GM23338 (cell line): ENCODE results near the gene CNKSR1. TPM values are rescaled to one million over a fixed set of nuclear protein-coding genes. Genes with fewer than 3 reads are reported as not detected.

Experiments
- ATAC-seq: fragments of 200-7000 bp; cut with Tn5 transposase; 3 replicates; pipeline ENCODE4 v1.9.1; 2020
- DNase-seq: peaks from one replicate; pipeline ENCODE4 v3.0.0-alpha.2; 2015; ENCODE audit warnings: low spot score
- H2AFZ ChIP-seq: fragments of 200-600 bp; sonication (generic); 2 replicates; pipeline ENCODE4 v1.8.0; 2016; ENCODE audit warnings: antibody characterized with exemption, mild to moderate bottlenecking, moderate library complexity
- H3F3A ChIP-seq: fragments of 200-600 bp; sonication (generic); replicated peaks from 2 replicates; pipeline ENCODE4 v1.8.0; 2017; ENCODE audit warnings: antibody characterized with exemption, mixed run types, low read depth
- H3K27ac ChIP-seq: fragments of 200-600 bp; sonication (generic); 2 replicates; pipeline ENCODE4 v1.6.1; 2016; ENCODE audit warnings: low read depth
- H3K27me3 ChIP-seq: fragments of 200-600 bp; sonication (generic); 2 replicates; pipeline ENCODE4 v1.8.0; 2016; ENCODE audit warnings: mild to moderate bottlenecking, mixed run types, moderate library complexity; ENCODE audit not compliant: insufficient read depth
- H3K36me3 ChIP-seq: fragments of 200-600 bp; sonication (generic); 2 replicates; pipeline ENCODE4 v1.8.0; 2016; ENCODE audit warnings: mild to moderate bottlenecking; ENCODE audit not compliant: insufficient read depth
- H3K4me1 ChIP-seq: fragments of 200-600 bp; sonication (generic); 2 replicates; pipeline ENCODE4 v1.8.0; 2016; ENCODE audit warnings: mild to moderate bottlenecking, moderate library complexity; ENCODE audit not compliant: insufficient read depth
- H3K4me2 ChIP-seq: fragments of 200-600 bp; sonication (generic); 2 replicates; pipeline ENCODE4 v1.7.1; 2017; ENCODE audit warnings: mixed run types
- H3K4me3 ChIP-seq: fragments of 200-600 bp; sonication (generic); 2 replicates; pipeline ENCODE4 v1.6.1; 2016; ENCODE audit warnings: mixed run types
- H3K79me2 ChIP-seq: fragments of 200-600 bp; sonication (generic); replicated peaks from 2 replicates; pipeline ENCODE4 v1.8.0; 2017; ENCODE audit warnings: mild to moderate bottlenecking; ENCODE audit not compliant: insufficient read depth
- H3K9me2 ChIP-seq: fragments of 200-600 bp; sonication (generic); 2 replicates; pipeline ENCODE4 v1.8.0; 2017; ENCODE audit not compliant: insufficient read depth
- H4K20me1 ChIP-seq: fragments of 200-600 bp; sonication (generic); replicated peaks from 2 replicates; pipeline ENCODE4 v1.8.0; 2017; ENCODE audit warnings: mild to moderate bottlenecking; ENCODE audit not compliant: insufficient read depth
- H3K27ac Mint-ChIP-seq: 2 replicates; pipeline ENCODE4 v1.8.0; 2020; ENCODE audit warnings: inconsistent platforms, mild to moderate bottlenecking, moderate library complexity, mixed read lengths
- H3K27me3 Mint-ChIP-seq: 3 replicates; pipeline ENCODE4 v1.8.0; 2022; ENCODE audit warnings: low read depth, mild to moderate bottlenecking, moderate library complexity, mixed read lengths, inconsistent platforms; ENCODE audit not compliant: insufficient read depth, poor library complexity
- H3K36me3 Mint-ChIP-seq: 3 replicates; pipeline ENCODE4 v1.8.0; 2021; ENCODE audit warnings: low read depth, mild to moderate bottlenecking, inconsistent platforms, moderate library complexity, mixed read lengths
- H3K4me1 Mint-ChIP-seq: 3 replicates; pipeline ENCODE4 v1.8.0; 2020; ENCODE audit warnings: mild to moderate bottlenecking, inconsistent platforms, mixed read lengths
- H3K4me3 Mint-ChIP-seq: 3 replicates; pipeline ENCODE4 v1.8.0; 2021; ENCODE audit warnings: moderate library complexity, mild to moderate bottlenecking, inconsistent platforms, mixed read lengths
- H3K9me3 Mint-ChIP-seq: 3 replicates; pipeline ENCODE4 v1.8.0; 2020; ENCODE audit warnings: moderate library complexity, mild to moderate bottlenecking, inconsistent platforms, mixed read lengths
- CREB1 ChIP-seq: fragments of 250-450 bp; sonication (Bioruptor Pico); IDR thresholded peaks from 2 replicates; pipeline ENCODE4 v1.5.0; 2020; ENCODE audit warnings: low read depth, mild to moderate bottlenecking, moderate library complexity
- EZH2 ChIP-seq: fragments of 200-600 bp; sonication (generic); IDR thresholded peaks from one replicate; pipeline ENCODE4 v1.8.0; 2017; ENCODE audit warnings: antibody characterized with exemption, mild to moderate bottlenecking, low read depth; ENCODE audit not compliant: unreplicated experiment
- JUNB ChIP-seq: IDR thresholded peaks from one replicate; pipeline ENCODE4 v1.6.1; 2016; ENCODE audit warnings: antibody characterized with exemption; ENCODE audit not compliant: unreplicated experiment
- NANOG ChIP-seq: IDR thresholded peaks from 2 replicates; pipeline ENCODE4 v1.6.1; 2016; ENCODE audit warnings: antibody characterized with exemption, borderline replicate concordance
- POLR2AphosphoS5 ChIP-seq: IDR thresholded peaks from 2 replicates; pipeline ENCODE4 v1.6.1; 2016; ENCODE audit warnings: antibody characterized with exemption, low read depth
- STAT1 ChIP-seq: IDR thresholded peaks from one replicate; pipeline ENCODE4 v1.6.1; 2016; ENCODE audit warnings: antibody characterized with exemption; ENCODE audit not compliant: unreplicated experiment
- ZNF114 ChIP-seq: fragments of 250-450 bp; sonication (Bioruptor Pico); IDR thresholded peaks from 2 replicates; pipeline ENCODE4 v1.5.0; 2020; ENCODE audit warnings: mild to moderate bottlenecking, moderate library complexity
- ZNF331 ChIP-seq: fragments of 250-450 bp; sonication (Bioruptor Pico); IDR thresholded peaks from 2 replicates; pipeline ENCODE4 v1.5.0; 2020; ENCODE audit warnings: low read depth, mild to moderate bottlenecking, moderate library complexity
- ZNF462 ChIP-seq: fragments of 250-450 bp; sonication (Bioruptor Pico); IDR thresholded peaks from 2 replicates; pipeline ENCODE4 v1.5.0; 2020; ENCODE audit warnings: mild to moderate bottlenecking, moderate library complexity
- polyA plus RNA-seq: library from polyadenylated mRNA; unstranded; fragments of >200 nt; fragmentation: Nextera tagmentation; extraction: Ambion mirVana; gene quantifications from 2 replicates; pipeline ENCODE4 v1.2.1, GENCODE V29; 2016
- total RNA-seq: library from RNA; depleted of rRNA; stranded (reverse); fragments of >200 nt; shearing (Covaris generic); gene quantifications from 2 replicates; pipeline ENCODE4 v1.2.3, GENCODE V29; 2014
- TF ChIP-seq, protein P1 (sequence below), 2 experiments: fragments of 200-600 bp in 1 of 2; sonication (generic) in 1 of 2; conservative IDR thresholded peaks; 2 replicates each; pipeline versions ENCODE4 v1.5.1 to v1.6.1; 2016 to 2017; ENCODE audit warnings: antibody characterized with exemption in 2 of 2, low read depth in 2 of 2, mild to moderate bottlenecking in 2 of 2, moderate library complexity in 1 of 2

Gene CNKSR1
- total and polyA plus RNA-seq, 2 experiments from 2014 or later, result 9.7 to 12.5 TPM

DNA sequence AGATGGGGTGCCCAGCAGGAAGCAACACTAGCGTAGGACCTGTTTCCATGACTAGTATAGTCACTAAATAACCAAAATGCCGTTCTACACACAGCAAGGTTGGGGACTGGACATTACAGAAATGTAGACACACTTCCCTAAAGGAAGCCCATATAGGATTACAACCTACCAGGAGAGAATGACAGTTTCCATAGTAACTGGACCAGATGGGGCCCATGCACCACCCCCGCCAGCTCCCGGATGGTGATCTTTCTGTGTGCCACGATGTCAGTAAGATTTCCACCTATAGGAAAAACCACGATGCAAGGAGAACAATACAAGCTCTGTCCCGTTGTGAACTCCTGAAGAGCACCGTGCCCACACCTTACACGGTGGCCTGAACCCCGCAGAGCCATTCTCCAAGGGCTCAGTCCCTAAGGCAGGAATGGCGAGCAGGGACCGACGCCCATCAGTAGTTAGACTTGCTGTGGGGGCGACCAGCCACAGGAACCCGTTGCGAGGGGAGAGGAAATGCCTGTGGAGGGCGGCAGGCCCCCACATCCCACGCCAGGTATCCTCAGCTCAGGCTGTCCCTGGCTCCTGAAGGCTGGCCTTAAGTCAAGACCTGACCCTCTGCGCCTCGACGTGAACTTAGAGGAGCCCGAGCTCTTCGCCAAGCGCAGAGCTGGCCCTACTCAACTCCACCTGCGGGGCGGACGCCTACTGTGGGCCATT lies 43.1 kb downstream of the CNKSR1 start:
- no peaks in the 10 kb centered on the region for H4K20me1 ChIP-seq
- TF ChIP-seq POLR2AphosphoS5 (no peak), ZNF114 (CRISPR knock-in tag) (no peak), EZH2 (no peak), CREB1 (CRISPR knock-in tag) (no peak), ZNF462 (CRISPR knock-in tag) (no peak), STAT1 (no peak), JUNB (no peak), NANOG (no peak), ZNF331 (no peak)
- TF ChIP-seq, protein P1, sequence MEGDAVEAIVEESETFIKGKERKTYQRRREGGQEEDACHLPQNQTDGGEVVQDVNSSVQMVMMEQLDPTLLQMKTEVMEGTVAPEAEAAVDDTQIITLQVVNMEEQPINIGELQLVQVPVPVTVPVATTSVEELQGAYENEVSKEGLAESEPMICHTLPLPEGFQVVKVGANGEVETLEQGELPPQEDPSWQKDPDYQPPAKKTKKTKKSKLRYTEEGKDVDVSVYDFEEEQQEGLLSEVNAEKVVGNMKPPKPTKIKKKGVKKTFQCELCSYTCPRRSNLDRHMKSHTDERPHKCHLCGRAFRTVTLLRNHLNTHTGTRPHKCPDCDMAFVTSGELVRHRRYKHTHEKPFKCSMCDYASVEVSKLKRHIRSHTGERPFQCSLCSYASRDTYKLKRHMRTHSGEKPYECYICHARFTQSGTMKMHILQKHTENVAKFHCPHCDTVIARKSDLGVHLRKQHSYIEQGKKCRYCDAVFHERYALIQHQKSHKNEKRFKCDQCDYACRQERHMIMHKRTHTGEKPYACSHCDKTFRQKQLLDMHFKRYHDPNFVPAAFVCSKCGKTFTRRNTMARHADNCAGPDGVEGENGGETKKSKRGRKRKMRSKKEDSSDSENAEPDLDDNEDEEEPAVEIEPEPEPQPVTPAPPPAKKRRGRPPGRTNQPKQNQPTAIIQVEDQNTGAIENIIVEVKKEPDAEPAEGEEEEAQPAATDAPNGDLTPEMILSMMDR (conservative IDR thresholded peaks at IDR 0.05; ENCODE audit: low read depth in 2 of 2), result no peak
- H3K9me3 Mint-ChIP-seq, result no peaks in the 10 kb centered on the region
- no peaks in the 10 kb centered on the region for H3K79me2 ChIP-seq
- no peaks in the 10 kb centered on the region for H3K36me3 Mint-ChIP-seq
- H3K27me3 ChIP-seq, result peaks cover 39% of the 10 kb centered on the region
- H3F3A ChIP-seq, result 0 out of 2 replicates have a peak, but pooled peaks cover 5% of the 10 kb centered on the region
- H3K27ac Mint-ChIP-seq, result no peak overlapping the region
- H3K36me3 ChIP-seq, result no peaks in the 10 kb centered on the region
- no peaks in the 10 kb centered on the region for H3K9me2 ChIP-seq
- H3K4me2 ChIP-seq, result no peak overlapping the region
- DNase-seq (peak; percentile 26), ATAC-seq (no peak)
- peaks cover 32% of the 10 kb centered on the region for H3K27me3 Mint-ChIP-seq
- H3K4me1 Mint-ChIP-seq, result peaks cover 9% of the 10 kb centered on the region; the same call in 2 of the 3 replicates
- H3K4me3 Mint-ChIP-seq, result no peak overlapping the region
- H2AFZ ChIP-seq, result no peak overlapping the region
- no peak overlapping the region for H3K27ac ChIP-seq
- no peak overlapping the region for H3K4me3 ChIP-seq
- H3K4me1 ChIP-seq, result 0 out of 2 replicates have a peak, but pooled peaks cover 8% of the 10 kb centered on the region
